HCT116 (cell line): ENCODE results near the gene ABHD18. TPM values are rescaled to one million over a fixed set of nuclear protein-coding genes. Genes with fewer than 3 reads are reported as not detected.

Source experiments
- ATAC-seq: fragments of 200-7000 bp; cut with Tn5 transposase; 2 replicates; pipeline ENCODE4 v1.9.1; 2020; ENCODE audit warnings: mild to moderate bottlenecking, moderate library complexity
- BruUV-seq: library from RNA; stranded (reverse); fragments of 400-500 nt; replicated peaks from 2 replicates; lab custom pipeline; 2021; lab: Mats Ljungman, UMichigan
- CTCF ChIA-PET: fragments of 300-600 bp; sonication (Branson Sonifier 250); formaldehyde crosslinking; loops from one replicate; lab custom pipeline; 2021; ENCODE audit warnings: antibody characterized with exemption; lab: Charles Lee
- POLR2A ChIA-PET: fragments of 300-600, 350-600 bp; sonication (Branson Sonifier 250); formaldehyde crosslinking; loops from one replicate; lab custom pipeline; 2021; ENCODE audit warnings: antibody characterized with exemption; lab: Charles Lee
- RAD21 ChIA-PET, 2 experiments: fragments of 300-600 bp; sonication (Branson Sonifier 250); formaldehyde crosslinking; loops; one replicate each; lab custom pipeline; 2023; ENCODE audit warnings: low total read pairs in 2 of 2; ENCODE audit not compliant: uncharacterized antibody in 2 of 2, unreplicated experiment in 2 of 2, low non-redundant PET in 1 of 2; lab: Charles Lee
- DNase-seq: peaks from one replicate; pipeline ENCODE4 v3.0.0-alpha.2; 2010; ENCODE audit warnings: low read depth, low spot score
- H2AFZ ChIP-seq: fragments of 200-600 bp; shearing (Covaris generic), sonication (generic); 2 replicates; pipeline ENCODE4 v1.6.1; 2017; ENCODE audit warnings: low read depth, mixed run types, mixed read lengths, antibody characterized with exemption, low read length; ENCODE audit not compliant: poor library complexity, severe bottlenecking
- H3K27ac ChIP-seq: 2 replicates; pipeline ENCODE4 v1.5.1; 2012; ENCODE audit warnings: low read depth, low read length
- H3K27me3 ChIP-seq: fragments of 200-600 bp; sonication (generic); 2 replicates; pipeline ENCODE4 v1.6.1; 2016; ENCODE audit warnings: mixed run types, low read length, mixed read lengths; ENCODE audit not compliant: insufficient read depth
- H3K36me3 ChIP-seq, 2 experiments: fragments of 200-500 bp in 1 of 2; fragments of 200-600 bp in 1 of 2; sonication (Bioruptor generic) in 1 of 2; sonication (generic) in 1 of 2; 2 replicates each; pipeline versions ENCODE4 v1.5.1 to v1.6.1; 2014 to 2016; ENCODE audit warnings: low read length in 2 of 2, inconsistent platforms in 1 of 2, mixed read lengths in 1 of 2, mixed run types in 1 of 2; ENCODE audit not compliant: insufficient read depth in 2 of 2, control insufficient read depth in 1 of 2
- H3K4me1 ChIP-seq, 2 experiments: fragments of 200-600 bp in 1 of 2; sonication (generic) in 1 of 2; 2 replicates each; pipeline versions ENCODE4 v1.5.1 to v1.6.1; 2012 to 2017; ENCODE audit warnings: low read length in 2 of 2, inconsistent platforms in 1 of 2, mild to moderate bottlenecking in 1 of 2, mixed read lengths in 1 of 2, mixed run types in 1 of 2, moderate library complexity in 1 of 2; ENCODE audit not compliant: insufficient read depth in 2 of 2, control insufficient read depth in 1 of 2
- H3K4me2 ChIP-seq: fragments of 200-600 bp; sonication (generic); 2 replicates; pipeline ENCODE4 v1.6.1; 2017; ENCODE audit warnings: mixed run types, low read length, mixed read lengths
- H3K4me3 ChIP-seq, 2 experiments: fragments of 200-600 bp in 1 of 2; sonication (generic) in 1 of 2; replicated peaks in 1 of 2; 2 replicates each; pipeline ENCODE4 v1.5.1; 2011 to 2016; ENCODE audit warnings: low read length in 2 of 2, control low read depth in 1 of 2, low read depth in 1 of 2, mild to moderate bottlenecking in 1 of 2, mixed read lengths in 1 of 2, mixed run types in 1 of 2
- H3K79me2 ChIP-seq: fragments of 200-600 bp; sonication (generic); 2 replicates; pipeline ENCODE4 v1.6.1; 2017; ENCODE audit warnings: mild to moderate bottlenecking, mixed run types, low read length, moderate library complexity, mixed read lengths; ENCODE audit not compliant: insufficient read depth
- H3K9ac ChIP-seq: fragments of 200-600 bp; sonication (generic); 2 replicates; pipeline ENCODE4 v1.6.1; 2016; ENCODE audit warnings: low read length, mixed read lengths
- H3K9me2 ChIP-seq: fragments of 200-600 bp; sonication (generic), shearing (Covaris generic); 2 replicates; pipeline ENCODE4 v1.6.1; 2017; ENCODE audit warnings: mixed run types, mild to moderate bottlenecking, moderate library complexity; ENCODE audit not compliant: insufficient read depth
- H3K9me3 ChIP-seq, 2 experiments: fragments of 200-500 bp in 1 of 2; fragments of 200-600 bp in 1 of 2; sonication (Bioruptor generic) in 1 of 2; sonication (generic) in 1 of 2; 2 replicates each; pipeline ENCODE4 v1.6.1; 2014 to 2017; ENCODE audit warnings: low read length in 2 of 2, mixed read lengths in 2 of 2, inconsistent platforms in 1 of 2, low read depth in 1 of 2, mild to moderate bottlenecking in 1 of 2, mixed run types in 1 of 2, moderate library complexity in 1 of 2; ENCODE audit not compliant: control insufficient read depth in 1 of 2, insufficient read depth in 1 of 2
- H4K20me1 ChIP-seq: fragments of 200-600 bp; sonication (generic), shearing (Covaris generic); 2 replicates; pipeline ENCODE4 v1.6.1; 2017; ENCODE audit warnings: mixed run types, mild to moderate bottlenecking, moderate library complexity; ENCODE audit not compliant: insufficient read depth
- ATF3 ChIP-seq: IDR thresholded peaks from 2 replicates; pipeline ENCODE4 v1.6.1; 2012
- ELF1 ChIP-seq: IDR thresholded peaks from 2 replicates; pipeline ENCODE4 v1.6.1; 2012; ENCODE audit warnings: low read depth, borderline replicate concordance
- EZH2phosphoT487 ChIP-seq: fragments of 200-600 bp; IDR thresholded peaks from 2 replicates; pipeline ENCODE4 v1.6.1; 2018; ENCODE audit warnings: antibody characterized with exemption, borderline replicate concordance
- FOSL1 ChIP-seq: IDR thresholded peaks from 2 replicates; pipeline ENCODE4 v1.6.1; 2012; ENCODE audit warnings: low read depth
- JUND ChIP-seq: IDR thresholded peaks from 2 replicates; pipeline ENCODE4 v1.6.1; 2012
- SP1 ChIP-seq: IDR thresholded peaks from 2 replicates; pipeline ENCODE4 v1.6.1; 2012; ENCODE audit warnings: low read depth
- SRF ChIP-seq: IDR thresholded peaks from 2 replicates; pipeline ENCODE4 v1.6.1; 2012; ENCODE audit warnings: low read depth
- TCF7L2 ChIP-seq: IDR thresholded peaks from 2 replicates; pipeline ENCODE4 v1.7.0; 2011; ENCODE audit warnings: borderline replicate concordance, inconsistent platforms; ENCODE audit not compliant: insufficient read depth, insufficient read length; ENCODE audit errors: extremely low read depth
- YY1 ChIP-seq: IDR thresholded peaks from 2 replicates; pipeline ENCODE4 v1.6.1; 2011; ENCODE audit warnings: low read length, low read depth, moderate library complexity, mild to moderate bottlenecking; ENCODE audit not compliant: insufficient replicate concordance; ENCODE audit errors: extremely low read depth
- ZBTB33 ChIP-seq: IDR thresholded peaks from 2 replicates; pipeline ENCODE4 v1.6.1; 2011; ENCODE audit warnings: mild to moderate bottlenecking, low read length, moderate library complexity; ENCODE audit not compliant: insufficient replicate concordance; ENCODE audit errors: extremely low read depth
- ZNF274 ChIP-seq: fragments of 200-500 bp; sonication (Bioruptor generic); IDR thresholded peaks from 2 replicates; pipeline ENCODE4 v1.6.1; 2014; ENCODE audit warnings: mild to moderate bottlenecking, low read depth, low read length, inconsistent platforms
- intact Hi-C: fragments of 100-400 bp; cut with micrococcal nuclease; formaldehyde crosslinking; loops from 2 replicates; pipeline ENCODE4 v1.10.0; 2022
- total RNA-seq: library from RNA; stranded (reverse); gene quantifications from one replicate; pipeline ENCODE4 v1.2.1, GENCODE V29; 2021; ENCODE audit not compliant: unreplicated experiment

Gene ABHD18
- total RNA-seq, 1 experiment from 2014 or later, result 9.7 TPM

GRCh38 chr4:127936974-127937373, 28.2 kb upstream of the ABHD18 start:
- ChIA-PET CTCF (no interaction called here), RAD21 (interaction anchor here in 1 of 2 experiments (0.6 kb wide), 1 partner anchor 1439 kb away, joined by 3 read pairs; no protein-coding TSS in a partner anchor), POLR2A (no interaction called here)
- BruUV-seq, result no TSS peak
- Histone ChIP-seq H3K9me2 (no peaks in the 10 kb centered on the region), H3K9ac (no peak overlapping the region), H4K20me1 (no peaks in the 10 kb centered on the region), H3K4me2 (no peak overlapping the region), H3K4me3 (no peak overlapping the region), H3K27ac (no peak overlapping the region), H3K36me3 (peaks cover 0 to 3% of the 10 kb centered on the region in 2 experiments; a peak in 1 of 4 replicates), H3K4me1 (no peaks in the 10 kb centered on the region), H3K27me3 (no peaks in the 10 kb centered on the region), H2AFZ (no peak overlapping the region), H3K79me2 (no peaks in the 10 kb centered on the region), H3K9me3 (no peaks in the 10 kb centered on the region)
- DNase-seq (no peak), ATAC-seq (no peak)
- intact Hi-C loops, result no loop called here
- TF ChIP-seq TCF7L2, result no peak
- no peak for TF ChIP-seq ZNF274
- no peak for TF ChIP-seq YY1
- TF ChIP-seq ELF1, result no peak
- TF ChIP-seq EZH2phosphoT487, result no peak
- TF ChIP-seq JUND, result no peak
- no peak for TF ChIP-seq SRF
- TF ChIP-seq ZBTB33, result no peak
- TF ChIP-seq ATF3, result no peak
- no peak for TF ChIP-seq SP1
- no peak for TF ChIP-seq FOSL1
